CD4-positive, alpha-beta T cell treated with Interleukin-6 for 4 hours (primary cell): ENCODE results near the gene PBRM1.

Experiments
- DNase-seq: peaks from one replicate; pipeline ENCODE4 v3.0.0-alpha.2; 2020; ENCODE audit warnings: mixed read lengths

The PBRM1 gene

GRCh38 chr3:52503788-52504424, 181.8 kb downstream of the PBRM1 start:
- DNase-seq, result no peak

- no peak for DNase-seq
These were observed 182.8 kb downstream of the PBRM1 start for GRCh38 chr3:52502808-52503350.

- no peak for DNase-seq
These were observed 183.7 kb downstream of the PBRM1 start for GRCh38 chr3:52502001-52502400.

GRCh38 chr3:52501046-52501445, 184.7 kb downstream of the PBRM1 start:
- DNase-seq, result no peak

- DNase-seq, result no peak
These were observed 187.3 kb downstream of the PBRM1 start for GRCh38 chr3:52498137-52499054.

GRCh38 chr3:52495777-52496602, 189.7 kb downstream of the PBRM1 start:
- no peak for DNase-seq
